HepG2 (cell line): ENCODE data around the gene FAM117B. TPM values are rescaled to one million over a fixed set of nuclear protein-coding genes. Genes with fewer than 3 reads are reported as not detected.

Experiments used
- AKNA ChIP-seq: sonication (generic); formaldehyde crosslinking; IDR thresholded peaks from 2 replicates; pipeline ENCODE4 v1.4.0; 2020; ENCODE audit warnings: missing genetic modification reagents, borderline replicate concordance
- EP300 ChIP-seq, 3 experiments: sonication (generic) in 1 of 3; formaldehyde crosslinking in 1 of 3; IDR thresholded peaks; 2 replicates each; pipeline versions ENCODE4 v1.5.1 to v1.6.1; 2011 to 2020; ENCODE audit warnings: low read depth in 2 of 3, low read length in 2 of 3, borderline replicate concordance in 1 of 3, improper control_type of control experiment in 1 of 3, mild to moderate bottlenecking in 1 of 3, missing genetic modification reagents in 1 of 3, moderate library complexity in 1 of 3
- GATAD1 ChIP-seq: IDR thresholded peaks from 2 replicates; pipeline ENCODE4 v1.6.1; 2016; ENCODE audit warnings: missing genetic modification reagents, missing compliant biosample characterization
- HHEX ChIP-seq: IDR thresholded peaks from 2 replicates; pipeline ENCODE4 v1.6.1; 2016; ENCODE audit warnings: control low read depth
- MXI1 ChIP-seq: IDR thresholded peaks from 3 replicates; pipeline ENCODE4 v1.6.1; 2012; ENCODE audit warnings: low read depth, low read length, inconsistent platforms, borderline replicate concordance
- NR2F6 ChIP-seq, 2 experiments: IDR thresholded peaks; 2 replicates each; pipeline ENCODE4 v1.6.1; 2016; ENCODE audit warnings: antibody characterized with exemption in 1 of 2, mild to moderate bottlenecking in 1 of 2
- SATB2 ChIP-seq: sonication (generic); formaldehyde crosslinking; IDR thresholded peaks from 2 replicates; pipeline ENCODE4 v1.5.0; 2020; ENCODE audit warnings: missing genetic modification reagents
- SMAD3 ChIP-seq: sonication (generic); formaldehyde crosslinking; IDR thresholded peaks from 2 replicates; pipeline ENCODE4 v1.4.0; 2020; ENCODE audit warnings: missing genetic modification reagents
- TBL1XR1 ChIP-seq: fragments of 150-350 bp; IDR thresholded peaks from 2 replicates; pipeline ENCODE4 v1.6.1; 2014; ENCODE audit warnings: borderline replicate concordance, low read length; ENCODE audit not compliant: partially characterized antibody
- YY1 ChIP-seq: IDR thresholded peaks from 2 replicates; pipeline ENCODE4 v1.6.1; 2011; ENCODE audit warnings: low read length, low read depth, moderate library complexity, mild to moderate bottlenecking; ENCODE audit not compliant: insufficient read depth, insufficient replicate concordance
- ZBTB38 ChIP-seq: sonication (generic); formaldehyde crosslinking; IDR thresholded peaks from 2 replicates; pipeline ENCODE4 v1.5.1; 2020; ENCODE audit warnings: mild to moderate bottlenecking, missing genetic modification reagents
- ZNF317 ChIP-seq: sonication (generic); formaldehyde crosslinking; IDR thresholded peaks from 2 replicates; pipeline ENCODE4 v1.5.0; 2020; ENCODE audit warnings: mild to moderate bottlenecking, missing genetic modification reagents
- ZNF337 ChIP-seq: sonication (generic); formaldehyde crosslinking; IDR thresholded peaks from 2 replicates; pipeline ENCODE4 v1.5.1; 2020; ENCODE audit warnings: missing genetic modification reagents, low read depth, mild to moderate bottlenecking, borderline replicate concordance
- ZNF737 ChIP-seq: sonication (generic); formaldehyde crosslinking; IDR thresholded peaks from 2 replicates; pipeline ENCODE4 v1.5.0; 2020; ENCODE audit warnings: missing genetic modification reagents, mild to moderate bottlenecking, borderline replicate concordance
- ZNF768 ChIP-seq: sonication (generic); formaldehyde crosslinking; IDR thresholded peaks from 2 replicates; pipeline ENCODE4 v1.4.0; 2020; ENCODE audit warnings: missing genetic modification reagents
- ZNF773 ChIP-seq: sonication (generic); formaldehyde crosslinking; IDR thresholded peaks from 2 replicates; pipeline ENCODE4 v1.4.0; 2020; ENCODE audit warnings: missing genetic modification reagents, borderline replicate concordance
- ZNF790 ChIP-seq: sonication (generic); formaldehyde crosslinking; IDR thresholded peaks from 2 replicates; pipeline ENCODE4 v1.8.0; 2022; ENCODE audit warnings: missing genetic modification reagents, mild to moderate bottlenecking, borderline replicate concordance
- polyA plus RNA-seq, 8 experiments: library from polyadenylated mRNA; depleted of rRNA in 3 of 8; stranded (reverse) in 7 of 8; unstranded in 1 of 8; fragments of >200 nt; fragmentation: Illumina TruSeq in 4 of 8; extraction: Trizol in 4 of 8; gene quantifications; 2 replicates each; pipeline versions ENCODE4 v1.2.1 to v1.2.3, GENCODE V29; 2011 to 2016; ENCODE audit warnings: low read depth in 4 of 8, missing spikeins in 1 of 8, mixed read lengths in 1 of 8; ENCODE audit not compliant: insufficient read depth in 1 of 8
- total RNA-seq, 5 experiments: library from RNA; depleted of rRNA; stranded (reverse); fragments of >200 nt; fragmentation: Illumina TruSeq; extraction: Trizol; gene quantifications; 2 replicates each; pipeline ENCODE4 v1.2.3, GENCODE V29; 2016; ENCODE audit warnings: low read depth in 1 of 5
- TF ChIP-seq, protein P1 (sequence below): sonication (generic); formaldehyde crosslinking; IDR thresholded peaks from 2 replicates; pipeline ENCODE4 v1.4.0; 2020; ENCODE audit warnings: missing genetic modification reagents
- TF ChIP-seq, protein P2 (sequence below): sonication (generic); formaldehyde crosslinking; IDR thresholded peaks from 2 replicates; pipeline ENCODE4 v1.8.0; 2022; ENCODE audit warnings: mild to moderate bottlenecking, missing genetic modification reagents, moderate library complexity

The FAM117B gene
- total and polyA plus RNA-seq, 2 of the 13 experiments (the other 11 are each of a cell fraction or from before 2014, with no cell fraction given): 5.8 to 11.0 TPM

- TF ChIP-seq, protein P1, sequence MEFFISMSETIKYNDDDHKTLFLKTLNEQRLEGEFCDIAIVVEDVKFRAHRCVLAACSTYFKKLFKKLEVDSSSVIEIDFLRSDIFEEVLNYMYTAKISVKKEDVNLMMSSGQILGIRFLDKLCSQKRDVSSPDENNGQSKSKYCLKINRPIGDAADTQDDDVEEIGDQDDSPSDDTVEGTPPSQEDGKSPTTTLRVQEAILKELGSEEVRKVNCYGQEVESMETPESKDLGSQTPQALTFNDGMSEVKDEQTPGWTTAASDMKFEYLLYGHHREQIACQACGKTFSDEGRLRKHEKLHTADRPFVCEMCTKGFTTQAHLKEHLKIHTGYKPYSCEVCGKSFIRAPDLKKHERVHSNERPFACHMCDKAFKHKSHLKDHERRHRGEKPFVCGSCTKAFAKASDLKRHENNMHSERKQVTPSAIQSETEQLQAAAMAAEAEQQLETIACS (CRISPR knock-in tag): peak; percentile 89
- peak; percentile 93 for TF ChIP-seq TBL1XR1
- TF ChIP-seq ZNF337 (CRISPR knock-in tag): no peak
- peak; percentile 89 for TF ChIP-seq SMAD3
- TF ChIP-seq GATAD1 (CRISPR knock-in tag): peak; percentile 63
- peak; percentile 83 for TF ChIP-seq ZBTB38 (CRISPR knock-in tag)
- no peak for TF ChIP-seq AKNA
- peak; percentile 58; the same call in 1 of the 2 replicates for TF ChIP-seq ZNF773 (CRISPR knock-in tag)
- peak; percentile 99 for TF ChIP-seq MXI1
- no peak; the same call in 1 of the 2 replicates for TF ChIP-seq ZNF790 (CRISPR knock-in tag)
- no peak for TF ChIP-seq HHEX (CRISPR knock-in tag)
- TF ChIP-seq EP300 (IDR thresholded peaks at IDR 0.05; ENCODE audit: low read depth in 2 of 2, low read length in 2 of 2): peak in 1 of 2 experiments; percentile 56; a peak in 2 of 4 replicates
- TF ChIP-seq EP300 (CRISPR knock-in tag; IDR thresholded peaks at IDR 0.05; ENCODE audit: borderline replicate concordance): no peak
- TF ChIP-seq NR2F6 (IDR thresholded peaks at IDR 0.05): no peak
- TF ChIP-seq NR2F6 (CRISPR knock-in tag; IDR thresholded peaks at IDR 0.05): peak; percentile 31; the same call in 1 of the 2 replicates
- TF ChIP-seq, protein P2, sequence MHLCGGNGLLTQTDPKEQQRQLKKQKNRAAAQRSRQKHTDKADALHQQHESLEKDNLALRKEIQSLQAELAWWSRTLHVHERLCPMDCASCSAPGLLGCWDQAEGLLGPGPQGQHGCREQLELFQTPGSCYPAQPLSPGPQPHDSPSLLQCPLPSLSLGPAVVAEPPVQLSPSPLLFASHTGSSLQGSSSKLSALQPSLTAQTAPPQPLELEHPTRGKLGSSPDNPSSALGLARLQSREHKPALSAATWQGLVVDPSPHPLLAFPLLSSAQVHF: no peak
- TF ChIP-seq SATB2 (CRISPR knock-in tag): no peak
- no peak for TF ChIP-seq ZNF768 (CRISPR knock-in tag)
- TF ChIP-seq ZNF737: no peak; the same call in 1 of the 2 replicates
- peak; percentile 76 for TF ChIP-seq ZNF317 (CRISPR knock-in tag)
- peak; percentile 74 for TF ChIP-seq YY1
These were observed at the start of gene FAM117B (continued) for GRCh38 chr2:202634556-202635427.
